Stomach (tissue), 4 donors: ENCODE measurements around the gene ABCB1.

Source experiments
- CTCF ChIP-seq, 7 experiments: fragments of 450-650 bp in 4 of 7; fragments of 200-600 bp in 3 of 7; sonication (generic) in 3 of 7; IDR thresholded peaks; one replicate each; pipeline ENCODE4 v1.5.1; 2016 to 2019; ENCODE audit warnings: antibody characterized with exemption in 7 of 7, control low read depth in 2 of 7, mild to moderate bottlenecking in 1 of 7
- POLR2A ChIP-seq, 4 donors: fragments of 450-650 bp; IDR thresholded peaks; one replicate each; pipeline ENCODE4 v1.6.1; 2016; ENCODE audit warnings: antibody characterized with exemption in 4 of 4, control low read depth in 2 of 4, mild to moderate bottlenecking in 1 of 4, moderate library complexity in 1 of 4
- POLR2AphosphoS5 ChIP-seq, 3 donors: sonication (generic); formaldehyde crosslinking; IDR thresholded peaks; one replicate each; pipeline ENCODE4 v1.6.1; 2016; ENCODE audit warnings: antibody characterized with exemption in 3 of 3

- no peak for TF ChIP-seq CTCF (IDR thresholded peaks at IDR 0.05)
- peak in 1 of 3 donors; percentile 16 for TF ChIP-seq POLR2AphosphoS5 (IDR thresholded peaks at IDR 0.05)
- TF ChIP-seq POLR2A (IDR thresholded peaks at IDR 0.05): no peak
Measured at GRCh38 chr7:87599336-87599735, 1.3 kb downstream of the ABCB1 start.
